HG02981 (cell line): Measurements from ENCODE around the gene SLC35D1.

Experiments
- ATAC-seq: cut with Tn5 transposase; IDR thresholded peaks from one replicate; pipeline ENCODE4 v1.9.1; 2021; ENCODE audit warnings: mild to moderate bottlenecking, moderate library complexity; ENCODE audit not compliant: unreplicated experiment

Gene SLC35D1

DNA sequence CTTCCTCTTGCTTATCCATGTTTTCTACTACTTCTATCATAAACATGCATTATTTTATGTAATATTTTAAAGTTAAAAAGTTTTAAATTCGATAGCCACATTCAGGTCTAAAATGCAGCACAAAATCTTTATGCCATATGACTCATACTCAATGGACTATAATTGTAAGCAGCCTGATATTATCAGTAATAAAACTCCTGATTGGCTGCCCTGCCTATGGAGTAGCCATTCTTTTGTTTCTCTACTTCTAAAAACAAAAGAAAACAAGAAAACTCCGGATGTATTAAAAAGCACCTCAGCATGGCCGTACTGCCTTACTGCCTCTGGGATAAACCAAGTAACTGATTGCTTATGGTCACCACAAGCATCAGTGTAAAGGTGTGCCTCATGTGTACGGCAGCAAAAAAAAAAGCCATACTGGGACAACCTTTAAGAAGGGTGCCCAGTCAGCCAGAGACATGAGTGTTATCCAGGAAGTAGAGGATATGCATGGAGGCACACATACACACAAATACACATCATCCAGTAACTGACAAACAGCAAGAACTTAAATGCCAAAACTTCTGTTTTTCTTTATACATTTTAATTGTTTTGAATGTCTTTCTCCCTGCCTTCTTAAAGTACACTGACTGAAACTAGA is 9.2 kb downstream of the SLC35D1 start:
- ATAC-seq, result no peak

DNA sequence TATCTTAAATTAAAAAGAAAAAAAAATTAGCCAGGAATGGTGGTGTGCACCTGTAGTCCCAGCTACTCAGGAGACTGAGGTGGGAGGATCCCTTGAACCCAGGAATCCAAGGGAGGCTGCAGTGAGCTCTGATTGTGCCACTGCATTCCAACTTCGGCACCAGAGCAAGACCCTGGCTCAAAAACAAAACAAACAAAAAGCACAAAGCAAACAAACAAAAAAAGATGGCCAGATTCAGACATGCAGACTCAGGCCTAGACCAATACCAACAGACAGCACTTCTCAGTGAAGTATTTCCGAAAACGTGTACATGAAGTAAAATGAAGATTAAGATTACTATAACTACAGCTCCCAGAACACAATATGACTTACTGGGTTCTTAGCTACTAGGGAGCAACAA is 10.6 kb downstream of the SLC35D1 start:
- no peak for ATAC-seq

DNA sequence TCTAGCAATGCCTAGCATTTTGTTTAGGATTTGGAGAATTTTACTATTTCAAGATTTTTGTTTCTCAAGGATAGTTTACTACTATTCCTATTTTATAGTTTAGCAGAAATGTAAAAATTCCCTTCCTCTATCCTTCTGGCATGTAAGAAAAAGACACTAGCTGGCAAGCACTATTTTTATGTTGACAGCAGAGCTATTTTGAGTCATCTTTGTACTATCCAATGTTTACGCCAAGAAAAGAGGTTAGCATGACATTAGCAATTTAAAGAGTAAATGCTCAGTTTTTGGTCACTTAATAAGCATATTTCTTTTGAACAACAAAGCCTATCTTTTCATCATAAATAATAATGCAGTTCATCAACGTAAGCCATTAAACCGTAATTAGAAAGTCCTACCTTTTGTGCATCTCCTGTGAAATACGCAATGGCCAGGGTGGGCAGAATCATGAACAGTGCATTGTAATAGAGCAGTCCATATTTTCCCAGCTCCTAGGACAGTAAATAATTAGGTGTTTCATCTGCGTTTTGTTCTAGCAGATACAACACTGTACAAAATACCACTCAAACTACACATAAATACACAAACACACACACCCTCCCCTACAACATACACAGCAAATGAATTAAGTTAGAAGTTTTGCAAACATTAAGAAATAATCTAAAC is 12.0 kb downstream of the SLC35D1 start:
- no peak for ATAC-seq

DNA sequence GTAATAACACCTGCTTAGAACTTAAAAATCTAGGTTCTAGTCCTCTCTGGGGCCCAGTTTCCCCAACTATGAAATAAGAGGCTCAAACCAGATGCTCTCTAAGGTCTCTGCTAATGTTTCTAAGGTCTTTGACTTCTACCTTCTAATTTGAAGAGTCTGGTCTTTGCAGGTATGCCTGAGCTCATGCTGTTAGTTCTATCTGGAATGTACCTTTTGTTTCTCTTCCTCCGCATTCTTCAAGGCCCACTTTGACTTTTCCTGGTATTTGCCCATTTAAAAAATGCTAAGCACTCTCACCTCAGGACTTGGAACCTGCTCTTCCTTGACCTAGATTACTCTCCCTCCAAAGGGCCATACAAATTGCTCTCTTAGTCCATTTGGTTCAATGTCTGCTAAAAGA is 13.5 kb downstream of the SLC35D1 start:
- no peak for ATAC-seq

DNA sequence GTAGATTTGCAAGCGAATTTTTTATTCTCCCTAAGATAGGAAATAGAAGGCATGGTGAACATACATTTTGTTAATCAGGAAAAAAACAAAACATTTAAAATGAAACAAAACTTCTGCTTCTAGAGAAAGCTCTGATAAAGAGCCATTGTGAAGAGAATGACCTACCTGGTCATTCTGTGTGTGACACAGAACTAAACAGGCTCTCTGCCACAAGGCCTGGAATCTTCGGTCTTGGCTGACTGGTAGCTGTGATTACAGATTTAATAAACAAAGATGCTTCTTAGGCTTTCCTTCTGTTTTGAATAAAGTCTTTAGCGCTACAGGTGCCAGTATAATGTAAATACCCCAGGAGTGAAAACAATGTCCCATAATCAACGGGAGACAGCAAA is 22.1 kb downstream of the SLC35D1 start:
- no peak for ATAC-seq

DNA sequence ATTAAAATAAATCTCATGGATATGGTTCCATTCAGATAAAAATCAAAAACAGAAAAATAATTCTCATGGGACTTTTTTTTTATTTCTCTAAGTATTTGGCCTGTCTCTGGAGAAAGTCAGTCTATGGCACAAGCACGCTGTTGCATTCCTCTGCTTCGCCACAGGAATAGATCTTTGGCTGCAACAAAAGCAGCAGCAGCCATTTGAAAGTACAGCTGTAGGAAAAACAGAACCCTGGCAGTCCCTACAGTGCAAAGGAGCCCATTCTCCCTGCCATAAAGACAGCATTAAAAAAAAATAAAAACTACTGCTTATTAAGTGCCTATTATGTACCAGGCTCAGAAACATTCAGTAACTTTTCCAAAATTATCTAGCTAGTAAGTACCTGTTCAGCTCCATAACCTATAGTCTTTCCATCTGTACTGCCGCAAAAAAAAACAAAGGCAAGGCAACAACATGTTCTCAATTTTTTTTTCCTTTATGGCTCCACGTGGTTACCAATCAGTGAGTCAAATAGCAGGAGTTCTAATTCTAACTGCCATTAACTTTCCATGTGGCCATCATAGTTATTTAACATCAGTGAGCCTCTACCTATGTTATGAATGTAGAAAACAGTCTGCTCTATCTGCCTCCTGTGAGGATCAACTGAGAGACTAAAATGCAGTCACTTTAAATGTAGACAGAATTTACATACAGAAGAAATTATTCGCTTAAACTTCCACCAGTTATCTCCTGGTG is 22.7 kb downstream of the SLC35D1 start:
- no peak for ATAC-seq

DNA sequence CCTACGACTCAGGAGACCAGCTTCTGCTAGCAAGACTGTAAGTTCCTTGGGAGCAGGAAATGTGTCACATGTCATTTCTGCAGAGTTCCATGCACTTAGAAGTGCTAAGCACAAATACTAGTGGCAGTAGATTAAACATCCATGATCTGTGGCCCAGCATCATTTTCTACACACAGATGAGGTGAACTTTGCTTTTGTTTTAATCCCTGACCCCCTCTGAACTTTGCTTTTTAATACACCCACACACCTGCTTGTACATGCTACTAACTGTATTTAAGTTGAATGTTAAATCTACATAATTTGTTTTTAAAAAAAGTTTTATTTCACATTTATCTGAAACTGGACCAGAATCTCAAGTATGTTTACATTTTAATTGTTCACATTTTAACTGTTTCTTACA is 24.5 kb downstream of the SLC35D1 start:
- ATAC-seq, result no peak

DNA sequence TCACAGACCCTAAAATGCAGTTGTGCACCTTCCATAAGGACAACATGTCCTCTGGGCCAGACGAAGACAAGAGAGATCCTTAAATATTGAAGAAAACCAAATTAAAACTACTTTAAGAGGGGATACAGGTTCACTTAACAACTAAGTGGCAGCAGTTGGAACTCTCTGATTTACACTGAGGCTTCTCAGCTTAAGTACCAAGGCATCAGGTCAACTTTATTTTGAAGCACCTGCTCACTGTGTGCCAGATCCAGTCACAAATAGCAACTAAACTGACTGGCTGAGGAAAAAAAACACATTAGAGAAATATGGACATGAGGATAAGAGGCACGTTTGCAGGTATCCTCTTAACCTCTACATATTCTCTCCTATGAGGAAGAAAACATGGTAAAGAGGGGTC is 33.2 kb downstream of the SLC35D1 start:
- no peak for ATAC-seq

DNA sequence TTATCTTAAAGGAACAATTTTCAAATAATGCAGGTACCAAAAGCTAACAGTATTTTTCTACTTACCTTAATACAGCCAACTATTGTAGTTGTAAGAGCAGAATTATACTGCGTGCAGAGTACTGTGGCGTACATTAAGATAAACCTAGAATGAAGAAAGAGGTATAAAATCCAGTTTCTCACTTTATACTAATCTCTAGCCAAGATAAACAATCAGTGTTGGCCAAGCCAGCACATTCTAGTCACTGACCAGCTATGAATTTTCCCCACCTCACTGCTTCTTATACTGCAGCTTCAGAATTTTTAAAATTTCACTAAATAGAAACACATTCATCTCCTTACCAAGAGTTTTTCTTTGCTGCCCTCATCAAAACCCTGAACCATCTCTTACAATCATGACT is 33.6 kb downstream of the SLC35D1 start:
- no peak for ATAC-seq

DNA sequence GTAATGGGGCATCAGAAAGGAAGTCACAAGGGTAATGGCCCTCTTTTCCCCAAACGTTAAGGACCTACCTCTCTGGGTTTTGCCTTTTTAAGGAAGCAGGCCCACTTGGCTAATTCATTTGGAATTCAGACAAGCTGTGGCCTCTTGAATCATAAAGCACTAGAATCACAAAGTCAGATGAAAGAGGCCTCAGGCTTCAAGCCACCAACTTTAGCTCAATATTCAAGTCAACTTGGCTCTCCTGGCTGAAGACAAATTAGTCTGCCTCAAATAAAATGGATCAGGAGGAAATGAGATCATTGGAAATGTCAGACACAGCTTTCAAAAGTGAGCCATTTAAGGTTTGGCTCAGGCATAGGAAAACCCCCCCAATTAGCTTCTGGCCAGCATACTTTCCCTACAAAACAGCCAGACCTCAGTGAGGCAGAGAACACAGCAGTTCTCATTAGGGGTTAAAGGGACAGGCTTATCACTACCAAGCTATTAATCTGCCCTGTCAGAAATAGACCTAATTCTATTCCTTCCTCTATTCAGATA is 34.3 kb downstream of the SLC35D1 start:
- ATAC-seq, result no peak

DNA sequence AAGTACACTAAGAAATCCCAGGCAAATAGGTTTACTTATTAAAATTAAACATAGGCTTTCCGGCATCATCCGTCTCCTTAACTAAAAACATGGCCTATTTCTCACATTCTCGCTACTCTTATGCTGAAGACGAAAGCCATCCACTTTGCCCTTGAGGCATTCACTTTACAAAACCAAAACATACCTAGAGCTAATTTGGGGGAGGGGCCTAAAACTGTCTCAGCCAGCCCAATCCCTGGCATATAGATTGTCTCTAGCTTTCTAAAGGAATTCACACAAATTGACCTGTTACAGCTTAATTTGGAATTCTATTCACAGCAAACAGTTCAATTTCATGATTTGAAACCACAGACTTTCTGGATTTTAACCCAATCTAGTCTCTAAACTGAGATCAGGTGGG is 34.8 kb downstream of the SLC35D1 start:
- ATAC-seq, result no peak

DNA sequence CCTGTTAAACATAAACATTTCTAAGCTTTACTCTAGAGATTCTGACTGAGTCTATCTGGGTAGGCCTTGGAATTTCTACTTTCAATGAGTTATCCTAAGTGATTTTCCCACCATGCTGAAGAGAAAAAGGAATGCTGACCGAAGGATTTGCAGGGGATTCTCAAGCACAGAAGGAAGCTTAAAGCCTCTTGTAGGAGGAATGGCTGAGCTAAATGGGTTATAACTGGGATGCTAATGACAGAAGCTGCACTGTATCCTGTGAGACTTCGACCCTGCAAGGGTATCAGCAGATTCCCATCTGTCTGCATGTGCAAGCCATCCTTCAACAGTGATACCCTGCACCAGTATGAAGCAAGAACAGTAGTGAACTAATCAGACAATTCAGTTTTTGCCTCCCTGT is 35.4 kb downstream of the SLC35D1 start:
- no peak for ATAC-seq

DNA sequence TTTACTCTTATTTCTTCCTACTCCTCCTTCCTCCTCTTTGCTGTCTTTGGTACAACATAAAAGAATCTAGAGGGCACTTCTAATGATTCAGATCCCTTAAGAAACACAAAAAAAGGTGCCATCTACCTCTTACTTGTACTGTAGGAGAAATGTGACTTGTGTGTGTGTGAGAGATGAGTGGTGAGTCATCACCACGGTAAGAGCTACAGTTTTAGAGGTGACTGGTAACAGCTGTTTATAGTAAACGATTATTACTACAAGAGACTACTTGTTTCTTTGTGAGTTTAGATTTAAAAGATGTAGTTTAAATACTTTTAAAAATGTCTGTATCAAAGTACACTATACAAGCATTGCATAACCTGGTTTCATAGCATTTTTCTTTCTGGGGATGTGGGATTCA is 40.4 kb downstream of the SLC35D1 start:
- ATAC-seq, result peak; percentile 69

DNA sequence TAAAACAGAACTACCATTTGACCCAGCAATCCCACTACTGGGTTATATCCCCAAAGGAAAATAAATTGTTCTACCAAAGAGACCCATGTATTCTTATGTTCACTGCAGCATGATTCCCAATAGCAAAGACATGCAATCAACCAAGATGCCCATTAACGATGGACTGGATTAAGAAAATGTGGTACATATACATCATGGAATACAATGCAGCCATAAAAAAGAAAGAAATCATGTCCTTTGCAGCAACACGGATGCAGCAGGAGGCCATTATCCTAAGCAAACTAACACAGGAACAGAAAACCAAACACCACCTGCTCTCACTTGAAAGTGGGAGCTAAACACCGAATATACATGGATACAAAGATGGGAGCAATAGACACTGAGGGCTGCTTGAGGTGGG is 44.2 kb downstream of the SLC35D1 start:
- ATAC-seq, result no peak

DNA sequence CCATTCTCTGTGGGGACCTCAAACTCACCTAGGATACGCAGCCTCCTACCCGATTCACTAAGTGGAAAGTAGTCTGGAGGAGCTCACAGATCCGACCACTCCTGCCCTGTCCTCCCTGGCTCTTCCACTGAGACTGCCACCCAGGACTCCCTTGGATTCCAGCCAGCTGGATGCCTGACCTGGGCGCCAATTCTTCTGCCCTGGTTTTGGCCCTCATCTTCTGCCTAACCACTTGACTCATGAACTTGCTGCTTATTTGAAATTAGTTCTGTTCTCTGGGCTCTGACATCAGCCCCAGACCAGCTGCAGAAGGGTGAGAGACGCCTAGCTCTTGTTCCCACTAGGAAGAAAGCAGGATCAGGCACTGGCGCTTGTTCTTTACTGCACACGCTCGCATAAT is 48.9 kb downstream of the SLC35D1 start:
- ATAC-seq, result no peak

DNA sequence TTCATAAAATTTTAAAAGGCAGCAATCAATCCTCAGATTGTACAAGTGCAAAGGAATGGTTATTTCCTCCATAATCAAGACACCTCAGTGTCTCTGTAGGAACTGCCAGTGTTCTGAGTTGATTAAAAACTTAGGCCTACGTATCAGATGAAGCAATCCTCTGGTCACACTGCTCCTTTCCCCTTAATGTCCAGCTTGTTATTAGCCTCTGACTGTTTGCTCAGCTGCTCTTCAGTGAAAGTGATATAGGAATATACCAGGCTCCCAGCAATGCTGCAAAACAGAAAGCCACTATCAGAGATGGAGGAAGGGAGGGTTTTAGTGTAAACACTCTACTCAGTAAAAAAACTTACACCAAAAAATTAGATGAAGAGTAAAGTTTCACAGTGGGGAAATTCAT is 49.8 kb downstream of the SLC35D1 start:
- ATAC-seq, result no peak

DNA sequence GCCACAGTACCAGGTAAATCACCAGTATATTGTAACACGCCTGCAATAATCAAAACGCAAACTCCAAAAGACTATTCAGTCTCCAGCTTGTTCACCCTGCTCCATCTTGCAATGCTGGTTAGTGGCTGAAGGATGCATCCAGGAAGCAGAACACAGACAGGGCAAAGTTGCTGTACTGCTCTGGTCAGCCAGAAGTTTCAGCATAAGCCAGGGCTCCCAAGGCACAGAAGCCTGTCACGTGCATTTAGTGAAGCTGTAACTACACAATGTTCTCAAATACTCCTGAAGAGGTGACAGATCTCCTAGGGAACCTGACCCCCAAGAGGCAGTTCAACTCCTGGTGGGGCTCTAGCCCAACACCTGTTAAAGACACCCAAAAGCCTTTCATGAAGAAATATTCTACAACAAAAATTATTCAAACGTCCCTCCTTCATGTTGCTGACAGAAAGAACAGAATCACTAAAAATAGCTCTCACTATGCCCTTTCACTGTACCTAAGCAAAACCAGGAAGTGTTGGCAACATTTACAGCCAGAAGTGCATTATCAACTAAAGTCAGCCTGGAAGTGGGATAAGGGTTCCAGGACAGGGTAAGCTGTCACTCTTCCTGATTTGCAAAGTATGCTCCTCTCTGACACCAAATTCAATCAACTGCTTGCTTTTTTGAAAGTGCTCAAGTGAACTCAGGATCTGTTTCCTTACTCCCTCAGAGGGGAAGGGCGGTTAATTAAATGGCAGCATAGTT is 52.1 kb downstream of the SLC35D1 start:
- ATAC-seq, result no peak

DNA sequence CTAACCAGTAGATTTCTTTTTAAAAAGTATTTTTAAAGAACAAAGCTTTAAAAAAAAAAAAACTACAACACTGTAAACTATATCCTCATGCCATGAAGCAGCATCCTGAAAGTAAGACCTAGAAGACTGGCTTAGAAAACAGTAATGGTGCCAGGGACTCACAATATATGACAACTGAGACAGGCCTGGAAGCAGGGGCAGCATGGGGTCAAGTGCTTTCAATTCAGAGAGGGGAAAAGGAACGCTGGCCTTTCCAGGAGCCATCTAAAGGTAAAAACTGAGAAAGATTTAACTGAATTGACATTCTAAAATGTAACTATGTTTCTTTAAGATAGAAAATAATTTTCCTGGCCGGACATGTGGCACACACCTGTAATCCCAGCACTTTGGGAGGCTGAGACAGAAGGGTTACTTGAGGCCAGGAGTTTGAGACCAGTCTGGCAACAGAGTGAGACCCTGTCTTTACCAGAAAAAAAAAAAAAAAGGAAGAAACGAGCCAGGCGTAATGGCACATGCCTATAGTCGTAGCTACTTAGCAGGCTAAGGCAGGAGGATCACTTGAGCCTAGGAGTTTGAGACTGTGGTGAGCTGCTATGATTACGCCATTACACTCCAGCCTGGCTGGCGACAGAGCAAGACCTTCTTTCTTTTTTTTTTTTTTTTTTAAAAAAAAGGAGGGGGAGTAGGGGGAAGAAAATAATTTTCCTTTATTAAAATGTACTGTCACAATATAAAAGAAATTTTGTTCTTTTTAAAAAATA is 54.1 kb downstream of the SLC35D1 start:
- ATAC-seq, result no peak

DNA sequence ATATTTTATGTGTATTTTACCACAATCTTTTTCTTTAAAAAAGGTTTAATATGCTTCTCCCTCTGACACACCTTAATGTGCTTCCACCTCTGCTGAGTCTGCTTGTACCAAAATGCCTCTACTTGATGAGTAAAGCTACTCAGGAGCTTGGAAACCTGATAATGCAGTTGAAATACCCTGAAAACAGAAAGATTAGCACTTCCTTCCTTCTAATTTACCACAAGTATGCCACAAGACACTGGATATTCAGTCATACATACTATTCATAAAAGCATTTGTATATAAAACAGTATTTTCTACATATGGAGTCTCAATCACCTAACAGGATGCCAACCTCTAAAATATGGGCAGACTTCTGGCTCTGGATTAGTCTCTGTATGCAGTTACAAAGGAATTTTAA is 55.0 kb downstream of the SLC35D1 start:
- ATAC-seq, result no peak

DNA sequence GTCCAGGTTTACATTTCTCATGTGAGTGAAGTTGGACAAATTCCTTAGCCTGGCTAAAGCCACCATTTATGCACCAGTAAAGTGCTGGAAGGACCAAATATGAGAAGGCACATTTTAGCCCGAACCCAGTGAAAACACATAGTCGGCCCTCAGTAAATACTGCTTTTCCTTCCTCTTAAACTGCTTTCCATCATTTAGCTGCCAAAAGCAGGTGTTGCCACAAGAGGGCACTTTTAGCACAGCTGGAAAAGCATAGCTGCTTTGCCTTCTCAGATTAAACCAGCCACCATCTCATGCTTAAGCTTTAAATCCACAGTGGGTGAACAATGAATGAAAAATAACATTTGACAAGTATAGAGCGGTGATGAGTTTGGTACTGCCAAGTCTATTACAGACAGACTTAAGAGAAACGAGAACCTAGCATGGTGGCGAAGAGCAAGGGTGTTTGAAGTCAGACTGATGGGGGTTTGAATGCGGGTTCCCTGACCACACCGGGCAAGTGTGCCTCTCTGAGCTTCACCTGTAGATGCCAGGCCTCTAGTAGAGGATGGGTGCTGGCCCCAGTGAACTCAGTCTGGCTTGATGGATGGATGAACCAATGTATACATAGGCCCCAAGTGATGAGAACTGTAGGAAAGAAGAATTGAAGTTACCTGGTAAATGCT is 57.8 kb downstream of the SLC35D1 start:
- peak; percentile 74 for ATAC-seq
